LoVo (cell line): ENCODE measurements around the gene IL27RA.

Source experiments
- DNase-seq: peaks from one replicate; pipeline ENCODE4 v3.0.0-alpha.2; 2016; ENCODE audit warnings: low spot score

The IL27RA gene

GRCh38 chr19:14059652-14060155, 28.1 kb downstream of the IL27RA start:
- DNase-seq = no peak

DNA sequence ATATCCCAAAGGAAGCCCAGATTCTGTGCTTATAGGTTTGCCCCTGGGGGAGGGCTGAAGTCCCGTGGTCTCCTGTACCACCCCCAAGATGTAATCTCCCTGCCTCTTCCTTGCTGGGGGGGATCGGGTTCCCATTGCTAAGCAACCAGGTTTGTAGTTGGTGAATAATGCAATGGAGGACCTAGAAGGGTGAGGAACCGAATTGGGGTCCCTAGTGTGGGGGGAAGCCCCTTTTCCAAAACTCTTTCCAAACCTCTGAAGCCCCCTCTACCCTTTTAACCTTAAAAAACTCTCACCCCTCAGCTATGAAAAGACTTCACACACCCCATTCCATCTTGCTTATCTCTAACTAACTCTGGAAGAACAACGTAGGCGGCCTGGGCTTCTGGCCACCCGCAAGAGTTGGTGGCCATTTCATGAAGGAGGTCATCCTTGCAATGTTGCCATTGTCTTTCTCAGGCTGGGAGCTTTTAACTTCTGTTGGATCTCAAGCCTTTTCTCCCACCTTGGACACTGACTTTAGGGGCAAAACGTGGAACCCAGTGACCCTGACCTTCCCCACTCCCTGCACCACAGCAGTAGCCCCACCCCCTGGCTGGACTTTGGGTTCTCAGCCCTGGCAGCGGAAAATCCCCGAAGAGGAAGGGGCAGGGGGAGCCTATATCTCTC, 29.7 kb downstream of the IL27RA start:
- no peak for DNase-seq

- no peak for DNase-seq
These were observed 30.4 kb downstream of the IL27RA start, which contains the start of gene PALM3 for GRCh38 chr19:14061751-14062557. TSS of gene PALM3 (minus strand) at chr19:14062076. CDS start at chr19:14061980, 96 bp downstream.

GRCh38 chr19:14062558-14062855, 30.9 kb downstream of the IL27RA start:
- no peak for DNase-seq

DNA sequence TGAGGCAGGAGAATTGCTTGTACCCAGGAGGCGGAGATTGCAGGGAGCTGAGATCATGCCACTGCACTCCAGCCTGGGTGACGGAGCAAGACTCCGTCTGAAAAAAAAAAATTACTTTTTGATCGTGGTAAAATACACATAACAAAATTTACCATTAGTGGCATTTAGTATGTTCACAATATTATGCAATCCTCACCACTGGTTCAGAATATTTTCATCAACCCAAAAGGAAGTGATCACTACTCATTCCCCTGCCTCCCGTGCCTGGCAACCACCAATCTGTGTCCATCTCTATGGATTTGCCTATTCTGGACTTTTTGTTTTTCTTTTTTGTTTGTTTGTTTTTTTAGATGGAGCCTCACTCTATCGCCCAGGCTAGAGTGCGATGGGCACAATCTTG, 31.5 kb downstream of the IL27RA start:
- no peak for DNase-seq

DNA sequence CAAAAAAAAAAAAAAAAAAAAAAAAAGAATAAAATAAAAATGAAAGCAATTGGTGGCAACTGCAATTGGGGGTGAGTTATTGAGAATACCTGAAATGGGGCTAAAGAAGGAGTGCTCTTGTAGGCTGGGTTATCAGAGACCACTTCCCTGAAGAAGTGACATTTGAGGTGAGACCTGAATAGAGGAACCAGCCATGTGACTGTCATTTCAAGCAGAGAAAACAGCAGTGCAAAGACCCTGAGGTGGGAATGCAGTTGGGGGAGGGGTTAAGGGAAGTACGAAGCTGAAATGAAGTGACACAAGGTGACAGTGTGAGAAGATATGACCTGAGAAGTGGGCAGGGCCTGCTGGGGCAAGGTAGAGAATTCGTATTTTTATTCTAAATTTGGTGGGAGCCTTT, 34.6 kb downstream of the IL27RA start:
- DNase-seq = no peak

DNA sequence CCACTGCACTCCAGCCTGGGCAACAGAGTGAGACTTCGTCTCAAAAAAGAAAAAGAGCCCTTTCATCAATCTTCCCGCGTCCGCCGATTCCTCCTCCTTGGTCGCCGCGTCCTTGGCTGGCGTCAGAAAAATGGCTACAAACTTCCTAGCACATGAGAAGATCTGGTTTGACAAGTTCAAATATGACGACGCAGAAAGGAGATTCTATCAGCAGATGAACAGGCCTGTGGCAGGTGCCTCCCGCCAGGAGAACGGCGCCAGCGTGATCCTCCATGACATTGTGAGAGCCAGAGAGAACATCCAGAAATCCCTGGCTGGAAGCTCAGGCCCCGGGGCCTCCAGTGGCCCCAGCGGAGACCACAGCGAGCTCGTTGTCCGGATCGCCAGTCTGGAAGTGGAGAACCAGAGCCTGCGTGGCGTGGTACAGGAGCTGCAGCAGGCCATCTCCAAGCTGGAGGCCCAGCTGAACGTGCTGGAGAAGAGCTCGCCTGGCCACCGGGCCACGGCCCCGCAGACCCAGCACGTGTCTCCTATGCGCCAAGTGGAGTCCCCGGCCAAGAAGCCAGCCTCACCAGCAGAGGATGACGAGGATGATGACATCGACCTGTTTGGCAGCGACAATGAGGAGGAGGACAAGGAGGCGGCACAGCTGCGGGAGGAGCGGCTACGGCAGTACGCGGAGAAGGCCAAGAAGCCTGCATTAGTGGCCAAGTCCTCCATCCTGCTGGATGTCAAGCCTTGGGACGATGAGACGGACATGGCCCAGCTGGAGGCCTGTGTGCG, 38.9 kb downstream of the IL27RA start:
- no peak for DNase-seq

- peak; percentile 66 for DNase-seq
These were observed 41.1 kb downstream of the IL27RA start, which contains the start of gene MISP3 for GRCh38 chr19:14072535-14073260. TSS of gene MISP3 (plus strand) at chr19:14072786. CDS start at chr19:14073310, 524 bp downstream.

DNA sequence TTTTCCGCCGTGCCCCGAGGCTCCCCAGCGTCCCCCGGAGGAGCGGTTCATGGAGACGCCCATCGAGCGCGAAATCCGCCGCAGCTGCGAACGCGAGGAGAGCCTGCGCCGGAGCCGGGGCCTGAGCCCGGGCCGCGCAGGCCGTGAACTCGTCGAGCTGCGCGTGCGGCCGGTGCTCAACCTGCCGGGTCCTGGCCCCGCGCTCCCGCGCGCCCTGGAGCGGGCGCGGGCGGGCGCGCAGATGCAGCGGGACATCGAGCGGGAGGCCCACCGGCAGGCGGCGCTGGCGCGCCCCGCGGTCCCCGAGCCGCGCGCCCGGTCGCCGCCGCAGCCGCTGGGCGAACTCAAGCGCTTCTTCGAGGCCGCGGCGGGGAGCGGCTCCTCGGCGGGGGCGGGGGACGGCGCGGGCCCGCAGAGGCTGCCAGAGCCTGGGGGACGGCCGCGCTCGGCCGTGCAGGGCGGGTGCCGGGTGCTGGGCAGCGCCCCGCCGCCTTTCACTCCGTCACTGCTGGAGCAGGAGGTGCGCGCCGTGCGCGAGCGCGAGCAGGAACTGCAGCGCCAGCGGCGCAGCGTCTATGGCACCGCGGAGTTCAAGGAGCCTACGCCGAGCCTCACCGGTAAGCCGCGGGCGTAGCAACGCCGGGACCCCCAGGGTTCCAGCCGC, 41.8 kb downstream of the IL27RA start:
- DNase-seq = peak; percentile 79

- peak; percentile 38 for DNase-seq
These were observed 42.6 kb downstream of the IL27RA start for GRCh38 chr19:14073925-14074838.

DNA sequence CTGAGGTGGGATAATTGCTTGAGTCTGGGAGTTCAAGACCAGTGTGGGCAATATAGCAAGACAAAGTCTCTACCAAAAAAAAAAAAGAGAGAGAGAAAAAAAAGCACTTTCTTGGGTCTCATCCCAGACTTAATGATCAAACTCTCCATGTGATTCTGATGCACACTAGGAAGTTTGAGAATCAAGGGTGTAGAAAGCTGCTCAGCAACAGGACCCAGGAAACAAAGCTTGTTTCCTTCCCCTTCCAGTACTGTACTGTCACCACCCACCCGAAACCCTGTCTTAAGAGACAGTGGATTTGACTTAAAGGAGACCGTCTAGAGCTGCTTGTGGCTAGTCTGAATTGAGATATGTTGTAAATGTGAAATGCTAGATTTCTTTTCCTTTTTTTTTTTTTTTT, 46.8 kb downstream of the IL27RA start:
- no peak for DNase-seq

- DNase-seq = peak; percentile 99
These were observed 49.6 kb downstream of the IL27RA start for GRCh38 chr19:14080887-14081796.

GRCh38 chr19:14081797-14082674, 50.5 kb downstream of the IL27RA start:
- no peak for DNase-seq

DNA sequence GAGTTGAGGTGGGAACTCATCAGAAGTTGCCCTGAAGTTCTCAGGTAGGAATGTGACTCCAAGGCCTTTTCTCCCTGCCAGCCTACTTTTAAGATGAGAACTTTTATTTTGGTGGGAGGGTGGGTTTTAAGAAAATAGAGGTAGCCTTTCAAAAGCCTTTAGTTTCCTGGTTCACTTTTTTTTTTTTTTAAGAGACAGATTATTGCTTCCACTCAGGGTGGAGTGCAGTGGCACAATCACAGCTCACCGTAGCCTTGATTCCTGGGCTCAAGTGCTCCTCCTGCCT, 51.1 kb downstream of the IL27RA start:
- DNase-seq = no peak

DNA sequence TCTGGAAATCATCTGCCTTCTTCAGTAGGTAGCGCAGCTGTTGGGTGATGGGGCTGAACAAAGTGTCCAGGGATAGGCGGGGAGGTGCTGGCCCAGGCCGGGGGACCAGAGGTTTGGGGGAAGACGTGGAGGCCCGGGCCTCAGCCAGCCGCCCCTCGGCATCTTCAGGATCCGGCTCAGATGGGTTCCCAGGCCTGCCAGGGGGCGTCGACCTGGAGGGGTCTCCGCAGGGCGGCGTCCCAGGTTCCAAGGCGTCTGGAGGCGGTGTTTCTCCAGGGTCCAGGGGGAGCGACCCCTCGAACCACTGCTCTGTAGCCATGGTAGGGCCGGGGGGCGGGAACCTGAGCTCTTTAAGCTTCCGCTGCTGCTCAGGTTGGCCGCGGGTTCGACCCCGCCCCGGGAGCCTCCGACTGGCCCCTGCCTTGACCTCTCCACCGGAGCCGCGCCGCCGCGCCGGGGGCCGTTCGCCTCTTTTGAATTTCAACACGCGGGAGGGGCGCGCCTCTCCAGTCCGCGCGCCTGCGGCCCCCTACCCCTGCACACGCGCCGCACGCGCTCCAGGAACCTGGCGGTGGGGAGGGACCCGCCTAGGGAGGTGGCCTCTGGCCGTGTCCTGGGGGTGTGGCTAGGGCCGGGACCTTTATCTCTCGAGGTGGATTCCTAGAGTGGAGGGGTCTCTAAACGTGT, 53.9 kb downstream of the IL27RA start, which contains the start of gene C19orf67:
Gene C19orf67 (minus strand): TSS at position 475 of the 687 bp plus-strand sequence. CDS start 156 bp downstream, at position 319.
- DNase-seq = no peak

GRCh38 chr19:14086098-14086497, 54.5 kb downstream of the IL27RA start:
- no peak for DNase-seq

GRCh38 chr19:14088634-14089411, 57.3 kb downstream of the IL27RA start:
- no peak for DNase-seq
